ENCODE results near the gene COL4A3.

Gene COL4A3

DNA sequence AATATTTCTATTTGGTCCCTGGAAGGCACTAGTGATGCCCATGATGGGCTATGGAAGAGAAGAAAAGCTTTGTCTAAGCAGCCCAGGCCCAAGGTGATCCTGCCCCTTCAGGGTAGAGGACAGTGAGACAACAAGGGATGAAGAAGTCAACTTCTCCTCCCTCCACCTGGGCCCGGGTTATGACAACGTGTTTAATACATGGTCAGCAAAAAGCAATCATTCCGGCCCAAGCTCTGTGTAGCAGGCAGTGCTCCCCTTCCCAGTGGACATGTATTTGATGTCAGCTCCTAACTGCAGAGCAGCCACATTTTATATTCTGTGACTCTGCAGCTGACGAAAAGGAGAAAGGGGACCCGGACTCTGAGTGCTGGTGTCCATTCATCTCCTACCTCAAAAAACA, 93.4 kb downstream of the COL4A3 start:
- no peaks in the 10 kb centered on the region for H3K27me3 Mint-ChIP-seq
- H3K9me3 Mint-ChIP-seq = no peaks in the 10 kb centered on the region
- H3K4me3 Mint-ChIP-seq = no peak overlapping the region
- ATAC-seq = no peak
- H3K27ac Mint-ChIP-seq = no peak overlapping the region
- no peaks in the 10 kb centered on the region for H3K4me1 Mint-ChIP-seq
- DNase-seq = no peak
- H3K36me3 Mint-ChIP-seq (ENCODE audit: low read depth) = no peaks in the 10 kb centered on the region

DNA sequence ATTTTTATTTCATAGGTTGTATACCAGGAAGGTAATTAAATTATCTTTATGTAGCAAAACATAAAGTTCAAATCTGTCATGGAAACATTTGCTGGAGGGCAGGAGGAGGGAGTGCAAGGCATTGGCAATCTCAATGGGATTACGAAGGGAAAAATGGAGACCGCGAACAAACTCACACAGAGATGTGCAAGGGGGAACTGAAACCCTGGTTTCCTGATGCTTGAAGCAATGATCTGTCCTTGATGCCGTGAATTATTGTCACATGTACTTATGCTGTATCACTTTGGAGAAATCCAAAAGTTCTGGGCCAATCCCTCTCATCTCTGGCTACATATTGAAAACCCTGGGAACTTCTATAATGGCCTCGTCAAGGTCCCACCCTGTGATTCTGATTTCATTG, 95.6 kb downstream of the COL4A3 start:
- Mint-ChIP-seq H3K4me3 (no peak overlapping the region), H3K36me3 (ENCODE audit: low read depth) (no peaks in the 10 kb centered on the region), H3K9me3 (no peaks in the 10 kb centered on the region), H3K27ac (no peak overlapping the region), H3K27me3 (no peaks in the 10 kb centered on the region), H3K4me1 (no peaks in the 10 kb centered on the region)
- no peak for DNase-seq
- ATAC-seq = no peak

GRCh38 chr2:227267410-227268115, 103.1 kb downstream of the COL4A3 start:
- Mint-ChIP-seq H3K9me3 (no peaks in the 10 kb centered on the region), H3K27me3 (peaks cover 2% of the 10 kb centered on the region), H3K36me3 (ENCODE audit: low read depth) (no peaks in the 10 kb centered on the region), H3K27ac (no peak overlapping the region), H3K4me1 (no peaks in the 10 kb centered on the region), H3K4me3 (no peak overlapping the region)
- no peak for DNase-seq
- no peak for ATAC-seq

DNA sequence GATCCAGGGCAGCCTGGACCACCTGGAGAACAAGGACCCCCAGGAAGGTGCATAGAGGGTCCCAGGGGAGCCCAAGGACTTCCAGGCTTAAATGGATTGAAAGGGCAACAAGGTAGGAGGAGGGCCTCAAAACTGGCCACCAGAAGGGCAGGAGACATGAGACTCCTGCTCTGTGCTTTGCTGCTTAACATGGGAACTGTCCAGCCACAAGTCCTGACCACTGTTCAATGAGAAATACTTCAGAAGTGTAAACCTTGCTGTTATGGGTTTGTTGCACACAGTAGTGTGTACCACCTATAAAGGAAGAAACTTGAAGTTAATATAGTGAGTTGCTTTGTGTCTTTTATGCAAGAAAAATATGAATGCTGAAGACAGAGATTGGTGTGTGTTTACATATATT, 116.5 kb downstream of the COL4A3 start:
- DNase-seq = no peak
- Mint-ChIP-seq H3K4me3 (no peak overlapping the region), H3K27me3 (no peaks in the 10 kb centered on the region), H3K4me1 (no peaks in the 10 kb centered on the region), H3K27ac (no peak overlapping the region), H3K36me3 (ENCODE audit: low read depth) (no peaks in the 10 kb centered on the region), H3K9me3 (peaks cover 8% of the 10 kb centered on the region)
- no peak for ATAC-seq

- no peak overlapping the region for H3K4me3 Mint-ChIP-seq
- H3K27me3 Mint-ChIP-seq = no peaks in the 10 kb centered on the region
- H3K27ac Mint-ChIP-seq = no peak overlapping the region
- H3K9me3 Mint-ChIP-seq = peaks cover 8% of the 10 kb centered on the region
- DNase-seq = no peak
- no peak for ATAC-seq
- no peaks in the 10 kb centered on the region for H3K36me3 Mint-ChIP-seq (ENCODE audit: low read depth)
- H3K4me1 Mint-ChIP-seq = no peaks in the 10 kb centered on the region
Observed at GRCh38 chr2:227285741-227286236, 121.4 kb downstream of the COL4A3 start.

DNA sequence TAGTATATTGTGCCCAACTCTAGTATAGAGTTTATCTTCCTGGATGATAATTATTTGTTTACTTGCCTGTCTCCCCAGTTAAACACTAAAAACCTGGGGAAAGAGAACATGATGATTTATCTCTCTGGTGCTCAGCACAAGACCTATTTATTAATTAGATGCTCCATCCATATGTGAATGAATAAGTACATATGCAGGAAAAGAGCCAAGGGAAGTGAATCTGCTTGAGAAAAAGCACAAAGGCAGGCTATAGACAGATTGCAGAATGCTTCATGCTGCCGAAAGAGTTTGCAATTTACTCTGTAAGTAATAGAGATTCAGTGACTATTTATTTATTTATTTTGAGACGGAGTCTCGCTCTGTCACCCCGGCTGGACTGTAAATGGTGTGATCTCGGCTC, 123.3 kb downstream of the COL4A3 start:
- no peaks in the 10 kb centered on the region for H3K27me3 Mint-ChIP-seq
- ATAC-seq (no peak), DNase-seq (no peak)
- peaks cover 3% of the 10 kb centered on the region for H3K9me3 Mint-ChIP-seq
- H3K4me1 Mint-ChIP-seq = no peaks in the 10 kb centered on the region
- H3K36me3 Mint-ChIP-seq (ENCODE audit: low read depth) = no peaks in the 10 kb centered on the region
- H3K27ac Mint-ChIP-seq = no peak overlapping the region
- no peak overlapping the region for H3K4me3 Mint-ChIP-seq

GRCh38 chr2:227292314-227292713, 127.9 kb downstream of the COL4A3 start:
- no peaks in the 10 kb centered on the region for H3K9me3 Mint-ChIP-seq
- H3K4me1 Mint-ChIP-seq = peaks cover 1% of the 10 kb centered on the region
- no peak overlapping the region for H3K27ac Mint-ChIP-seq
- H3K27me3 Mint-ChIP-seq = no peaks in the 10 kb centered on the region
- H3K4me3 Mint-ChIP-seq = no peak overlapping the region
- no peak for ATAC-seq
- no peaks in the 10 kb centered on the region for H3K36me3 Mint-ChIP-seq (ENCODE audit: low read depth)
- no peak for DNase-seq

GRCh38 chr2:227293531-227293930, 129.1 kb downstream of the COL4A3 start:
- H3K27me3 Mint-ChIP-seq = no peaks in the 10 kb centered on the region
- no peaks in the 10 kb centered on the region for H3K9me3 Mint-ChIP-seq
- peaks cover 1% of the 10 kb centered on the region for H3K4me1 Mint-ChIP-seq
- H3K36me3 Mint-ChIP-seq (ENCODE audit: low read depth) = no peaks in the 10 kb centered on the region
- H3K27ac Mint-ChIP-seq = no peak overlapping the region
- DNase-seq = no peak
- no peak overlapping the region for H3K4me3 Mint-ChIP-seq
- ATAC-seq = no peak

DNA sequence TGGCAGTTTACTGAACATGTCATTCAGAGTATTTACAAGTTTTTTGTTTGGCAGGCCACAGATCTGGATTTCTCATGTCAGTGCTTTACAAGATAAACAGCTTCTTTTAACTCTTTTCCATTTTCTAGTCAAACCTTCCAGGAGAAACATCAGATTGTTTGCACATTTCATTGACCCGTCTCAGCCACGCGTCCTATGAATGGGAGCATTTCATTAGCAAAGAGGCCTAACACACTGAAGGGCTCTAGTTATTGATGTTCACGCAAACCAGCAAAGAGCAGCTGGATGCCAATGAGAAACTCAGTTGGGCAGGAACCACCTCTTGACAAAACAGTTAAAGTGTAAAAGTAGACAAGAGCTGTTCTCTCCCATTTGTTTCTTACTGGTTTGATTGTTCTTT, 131.4 kb downstream of the COL4A3 start:
- Mint-ChIP-seq H3K9me3 (no peaks in the 10 kb centered on the region), H3K36me3 (ENCODE audit: low read depth) (no peaks in the 10 kb centered on the region), H3K27me3 (no peaks in the 10 kb centered on the region), H3K4me1 (peaks cover 1% of the 10 kb centered on the region), H3K27ac (no peak overlapping the region), H3K4me3 (no peak overlapping the region)
- DNase-seq (no peak), ATAC-seq (no peak)

GRCh38 chr2:227296671-227297405, 132.4 kb downstream of the COL4A3 start:
- ATAC-seq (no peak), DNase-seq (no peak)
- H3K27me3 Mint-ChIP-seq = no peaks in the 10 kb centered on the region
- no peak overlapping the region for H3K27ac Mint-ChIP-seq
- H3K36me3 Mint-ChIP-seq (ENCODE audit: low read depth) = no peaks in the 10 kb centered on the region
- H3K9me3 Mint-ChIP-seq = no peaks in the 10 kb centered on the region
- no peak overlapping the region for H3K4me3 Mint-ChIP-seq
- peaks cover 1% of the 10 kb centered on the region for H3K4me1 Mint-ChIP-seq

- Mint-ChIP-seq H3K9me3 (no peaks in the 10 kb centered on the region), H3K36me3 (ENCODE audit: low read depth) (no peaks in the 10 kb centered on the region), H3K4me3 (no peak overlapping the region), H3K4me1 (no peaks in the 10 kb centered on the region), H3K27ac (no peak overlapping the region), H3K27me3 (no peaks in the 10 kb centered on the region)
- ATAC-seq (no peak), DNase-seq (no peak)
Observed at GRCh38 chr2:227301523-227301922, 137.1 kb downstream of the COL4A3 start.

DNA sequence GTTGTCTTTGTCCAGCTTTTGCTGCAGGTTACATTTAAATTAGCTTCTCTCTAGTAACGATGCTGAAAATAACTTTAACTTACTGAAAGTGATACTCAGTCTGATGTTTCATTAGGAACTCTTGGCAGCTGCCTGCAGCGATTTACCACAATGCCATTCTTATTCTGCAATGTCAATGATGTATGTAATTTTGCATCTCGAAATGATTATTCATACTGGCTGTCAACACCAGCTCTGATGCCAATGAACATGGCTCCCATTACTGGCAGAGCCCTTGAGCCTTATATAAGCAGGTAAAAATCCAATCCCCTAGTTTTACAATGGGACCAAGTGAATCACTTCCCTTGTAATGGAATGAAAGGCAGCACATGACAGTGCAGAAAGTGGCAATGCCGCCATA, 144.4 kb downstream of the COL4A3 start:
- no peak for ATAC-seq
- no peaks in the 10 kb centered on the region for H3K4me1 Mint-ChIP-seq
- no peak overlapping the region for H3K27ac Mint-ChIP-seq
- DNase-seq = no peak
- no peaks in the 10 kb centered on the region for H3K36me3 Mint-ChIP-seq (ENCODE audit: low read depth)
- H3K4me3 Mint-ChIP-seq = no peak overlapping the region
- H3K9me3 Mint-ChIP-seq = no peaks in the 10 kb centered on the region
- no peaks in the 10 kb centered on the region for H3K27me3 Mint-ChIP-seq

GRCh38 chr2:227310756-227311110, 146.3 kb downstream of the COL4A3 start:
- Mint-ChIP-seq H3K36me3 (ENCODE audit: low read depth) (no peaks in the 10 kb centered on the region), H3K9me3 (no peaks in the 10 kb centered on the region), H3K4me3 (no peak overlapping the region), H3K27ac (no peak overlapping the region), H3K4me1 (no peaks in the 10 kb centered on the region), H3K27me3 (no peaks in the 10 kb centered on the region)
- DNase-seq (no peak), ATAC-seq (no peak)

DNA sequence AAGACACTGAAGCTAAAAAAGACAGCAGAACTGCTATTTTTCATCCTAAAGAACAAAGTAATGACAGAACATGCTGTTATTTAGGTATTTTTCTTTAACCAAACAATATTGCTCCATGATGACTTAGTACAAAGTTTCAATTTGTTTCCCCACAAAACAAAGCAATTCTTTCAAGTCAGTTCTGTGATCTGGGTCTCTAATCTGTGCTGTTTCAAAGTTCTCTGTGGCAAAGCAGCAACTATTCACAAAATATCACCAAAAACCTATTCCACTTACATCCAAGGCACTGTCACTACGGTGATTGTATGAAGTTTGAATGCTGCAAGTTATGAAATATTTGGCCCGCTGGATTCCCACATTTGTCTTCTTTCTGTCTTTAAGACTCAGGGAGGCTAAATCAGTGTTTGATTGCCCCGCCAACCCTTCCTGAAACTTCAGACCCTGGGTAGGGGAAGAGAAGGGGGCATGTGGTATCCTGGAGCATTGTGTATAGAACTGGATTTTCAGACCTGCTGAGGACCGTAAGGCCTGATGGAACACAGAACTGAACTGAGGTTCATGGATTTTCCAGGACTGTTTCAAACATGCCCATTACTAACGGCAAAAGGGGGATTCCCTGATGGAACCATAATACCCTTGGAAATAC, 147.6 kb downstream of the COL4A3 start:
- Mint-ChIP-seq H3K27ac (no peak overlapping the region), H3K4me3 (no peak overlapping the region), H3K4me1 (no peaks in the 10 kb centered on the region), H3K27me3 (peaks cover 2% of the 10 kb centered on the region), H3K36me3 (ENCODE audit: low read depth) (no peaks in the 10 kb centered on the region), H3K9me3 (peaks cover 1% of the 10 kb centered on the region)
- no peak for DNase-seq
- ATAC-seq = no peak

- peaks cover 3% of the 10 kb centered on the region for H3K27me3 Mint-ChIP-seq
- peaks cover 6% of the 10 kb centered on the region for H3K9me3 Mint-ChIP-seq
- DNase-seq = no peak
- no peak overlapping the region for H3K4me3 Mint-ChIP-seq
- ATAC-seq = no peak
- H3K4me1 Mint-ChIP-seq = no peaks in the 10 kb centered on the region
- no peaks in the 10 kb centered on the region for H3K36me3 Mint-ChIP-seq (ENCODE audit: low read depth)
- no peak overlapping the region for H3K27ac Mint-ChIP-seq
Observed at GRCh38 chr2:227312579-227312978, 148.2 kb downstream of the COL4A3 start.

All from activated naive CD8-positive, alpha-beta T cell treated with anti-CD3 and anti-CD28 coated beads, Interleukin-2, amount 50 U/mL, for 24 hours (primary cell).